ENCODE data around the gene OR2J1. TPM values are rescaled to one million over a fixed set of nuclear protein-coding genes. Genes with fewer than 3 reads are reported as not detected.
"Not testable (repeated sequence)": the region's sequence is repeated elsewhere in the genome, so short reads cannot be mapped to it uniquely, and the experiment has no call there.

OR2J1 gene
- total RNA-seq, 2 experiments from 2014 or later, result not detected

GRCh38 chr6:29129326-29130012, 30.2 kb downstream of the OR2J1 start:
- Mint-ChIP-seq H3K4me1 (ENCODE audit: low read depth) (no peaks in the 10 kb centered on the region), H3K27ac (no peak overlapping the region), H3K27me3 (ENCODE audit: low read depth) (peaks cover 13% of the 10 kb centered on the region), H3K36me3 (ENCODE audit: low read depth) (no peaks in the 10 kb centered on the region), H3K4me3 (no peak overlapping the region), H3K9me3 (ENCODE audit: insufficient read depth) (no peaks in the 10 kb centered on the region)
- ATAC-seq, result no peak
- ChIA-PET CTCF (no interaction called here), POLR2A (no interaction called here)
- no peak for DNase-seq

GRCh38 chr6:29130644-29131043, 31.4 kb downstream of the OR2J1 start:
- DNase-seq, result no peak
- POLR2A ChIA-PET, result no interaction called here
- no peaks in the 10 kb centered on the region for H3K36me3 Mint-ChIP-seq (ENCODE audit: low read depth)
- no peak for ATAC-seq
- no peaks in the 10 kb centered on the region for H3K4me1 Mint-ChIP-seq (ENCODE audit: low read depth)
- H3K27ac Mint-ChIP-seq, result no peak overlapping the region
- H3K9me3 Mint-ChIP-seq (ENCODE audit: insufficient read depth), result no peaks in the 10 kb centered on the region
- H3K27me3 Mint-ChIP-seq (ENCODE audit: low read depth), result peaks cover 16% of the 10 kb centered on the region
- no peak overlapping the region for H3K4me3 Mint-ChIP-seq
- CTCF ChIA-PET, result no interaction called here

- H3K27me3 Mint-ChIP-seq (ENCODE audit: low read depth), result peaks cover 16% of the 10 kb centered on the region
- no peaks in the 10 kb centered on the region for H3K36me3 Mint-ChIP-seq (ENCODE audit: low read depth)
- ChIA-PET POLR2A (interaction anchor here (0.7 kb wide), 1 partner anchor 278 kb away, joined by 3 read pairs; no protein-coding TSS in a partner anchor), CTCF (no interaction called here)
- no peak for ATAC-seq
- no peak overlapping the region for H3K27ac Mint-ChIP-seq
- H3K4me1 Mint-ChIP-seq (ENCODE audit: low read depth), result no peaks in the 10 kb centered on the region
- DNase-seq, result no peak
- H3K4me3 Mint-ChIP-seq, result no peak overlapping the region
- H3K9me3 Mint-ChIP-seq (ENCODE audit: insufficient read depth), result no peaks in the 10 kb centered on the region
Observed at GRCh38 chr6:29131691-29132090, 32.4 kb downstream of the OR2J1 start.

- DNase-seq (no peak), ATAC-seq (no peak)
- no peaks in the 10 kb centered on the region for H3K9me3 Mint-ChIP-seq (ENCODE audit: insufficient read depth)
- H3K27me3 Mint-ChIP-seq (ENCODE audit: low read depth), result peaks cover 13% of the 10 kb centered on the region
- no peak overlapping the region for H3K4me3 Mint-ChIP-seq
- no peaks in the 10 kb centered on the region for H3K36me3 Mint-ChIP-seq (ENCODE audit: low read depth)
- no peak overlapping the region for H3K27ac Mint-ChIP-seq
- no peaks in the 10 kb centered on the region for H3K4me1 Mint-ChIP-seq (ENCODE audit: low read depth)
- ChIA-PET CTCF (no interaction called here), POLR2A (no interaction called here)
Observed at GRCh38 chr6:29137724-29138123, 38.4 kb downstream of the OR2J1 start.

- ChIA-PET CTCF (no interaction called here), POLR2A (no interaction called here)
Observed at GRCh38 chr6:29141606-29142005, 42.3 kb downstream of the OR2J1 start.

GRCh38 chr6:29142309-29142708, 43.0 kb downstream of the OR2J1 start:
- Mint-ChIP-seq H3K36me3 (ENCODE audit: low read depth) (no peaks in the 10 kb centered on the region), H3K4me1 (ENCODE audit: low read depth) (no peaks in the 10 kb centered on the region), H3K27me3 (ENCODE audit: low read depth) (peaks cover 2% of the 10 kb centered on the region), H3K9me3 (ENCODE audit: insufficient read depth) (no peaks in the 10 kb centered on the region), H3K4me3 (no peak overlapping the region), H3K27ac (no peak overlapping the region)
- DNase-seq (no peak), ATAC-seq (no peak)
- CTCF ChIA-PET, result no interaction called here
- POLR2A ChIA-PET, result no interaction called here

More at GRCh38 chr6:29141606-29142005, 42.3 kb downstream of the OR2J1 start:
- no peak overlapping the region for H3K27ac Mint-ChIP-seq
- peaks cover 2% of the 10 kb centered on the region for H3K27me3 Mint-ChIP-seq (ENCODE audit: low read depth)
- H3K4me1 Mint-ChIP-seq (ENCODE audit: low read depth), result no peaks in the 10 kb centered on the region
- H3K4me3 Mint-ChIP-seq, result no peak overlapping the region
- no peaks in the 10 kb centered on the region for H3K36me3 Mint-ChIP-seq (ENCODE audit: low read depth)
- H3K9me3 Mint-ChIP-seq (ENCODE audit: insufficient read depth), result no peaks in the 10 kb centered on the region
- DNase-seq (no peak), ATAC-seq (no peak)

GRCh38 chr6:29146179-29146578, 46.9 kb downstream of the OR2J1 start:
- Mint-ChIP-seq H3K4me1 (ENCODE audit: low read depth) (no peaks in the 10 kb centered on the region), H3K4me3 (no peak overlapping the region), H3K9me3 (ENCODE audit: insufficient read depth) (no peaks in the 10 kb centered on the region), H3K36me3 (ENCODE audit: low read depth) (no peaks in the 10 kb centered on the region), H3K27me3 (ENCODE audit: low read depth) (peaks cover 5% of the 10 kb centered on the region), H3K27ac (no peak overlapping the region)
- CTCF ChIA-PET, result no interaction called here
- POLR2A ChIA-PET, result no interaction called here
- DNase-seq (no peak), ATAC-seq (no peak)

- Mint-ChIP-seq H3K4me1 (ENCODE audit: low read depth) (no peaks in the 10 kb centered on the region), H3K27me3 (ENCODE audit: low read depth) (peaks cover 5% of the 10 kb centered on the region), H3K27ac (no peak overlapping the region), H3K4me3 (no peak overlapping the region), H3K36me3 (ENCODE audit: low read depth) (no peaks in the 10 kb centered on the region), H3K9me3 (ENCODE audit: insufficient read depth) (no peaks in the 10 kb centered on the region)
- CTCF ChIA-PET, result no interaction called here
- POLR2A ChIA-PET, result no interaction called here
- DNase-seq (no peak), ATAC-seq (no peak)
Observed at GRCh38 chr6:29147074-29147473, 47.8 kb downstream of the OR2J1 start.

- H3K4me1 Mint-ChIP-seq (ENCODE audit: low read depth); H3K27me3 Mint-ChIP-seq (ENCODE audit: low read depth); ATAC-seq; CTCF ChIA-PET; DNase-seq; H3K9me3 Mint-ChIP-seq (ENCODE audit: insufficient read depth); H3K4me3 Mint-ChIP-seq; H3K36me3 Mint-ChIP-seq (ENCODE audit: low read depth); H3K27ac Mint-ChIP-seq; POLR2A ChIA-PET: not testable (repeated sequence)
Observed at GRCh38 chr6:29149444-29149843, 50.2 kb downstream of the OR2J1 start.

Other genes starting within 250 kb of the OR2J1 start
- gene TRIM27, start 175.5 kb upstream of the OR2J1 start, total RNA-seq, result 10 to 100 TPM; 58.3 to 60.1 TPM
- under 1 TPM; 0.39 to 0.40 TPM for gene ZNF311, start 94.2 kb upstream of the OR2J1 start, total RNA-seq
- gene OR2W1, start 54.3 kb upstream of the OR2J1 start, total RNA-seq, result not detected
- gene OR2B3, start 12.2 kb upstream of the OR2J1 start, total RNA-seq, result not detected
- not detected for gene OR2J3, start 8.6 kb downstream of the OR2J1 start, total RNA-seq
- not detected for gene OR2J2, start 71.4 kb downstream of the OR2J1 start, total RNA-seq
- gene OR14J1, start 202.2 kb downstream of the OR2J1 start, total RNA-seq, result not detected

Measured in activated CD8-positive, alpha-beta T cell treated with anti-CD3 and anti-CD28 coated beads, Interleukin-2, amount 10 ng/mL, durations not matched to agents 7 days and 5 days (primary cell).